ENCODE measurements around the gene SOX14.

Gene SOX14

GRCh38 chr3:137764001-137764433 is at the start of gene SOX14:
Gene SOX14 (plus strand): TSS chr3:137764315. CDS start chr3:137764785, 470 bp downstream.
- in situ Hi-C loops (cut with MboI; ENCODE audit: low sequenced_read_pairs), result no loop called here

- in situ Hi-C loops (cut with MboI; ENCODE audit: low sequenced_read_pairs), result no loop called here
These were observed 49.6 kb upstream of the SOX14 start for GRCh38 chr3:137714551-137714950.

- in situ Hi-C loops (cut with MboI; ENCODE audit: low sequenced_read_pairs), result no loop called here
These were observed 39.9 kb upstream of the SOX14 start for GRCh38 chr3:137724240-137724639.

GRCh38 chr3:137737208-137737607 is 26.9 kb upstream of the SOX14 start:
- in situ Hi-C loops (cut with MboI; ENCODE audit: low sequenced_read_pairs), result no loop called here

- in situ Hi-C loops (cut with MboI; ENCODE audit: low sequenced_read_pairs), result no loop called here
These were observed 25.4 kb upstream of the SOX14 start for GRCh38 chr3:137738710-137739109.

- in situ Hi-C loops (cut with MboI; ENCODE audit: low sequenced_read_pairs), result no loop called here
These were observed 20.5 kb upstream of the SOX14 start for GRCh38 chr3:137743608-137744007.

- in situ Hi-C loops (cut with MboI; ENCODE audit: low sequenced_read_pairs), result no loop called here
These were observed 17.3 kb upstream of the SOX14 start for GRCh38 chr3:137746808-137747207.

- in situ Hi-C loops (cut with MboI; ENCODE audit: low sequenced_read_pairs), result no loop called here
These were observed 4.6 kb upstream of the SOX14 start for GRCh38 chr3:137759505-137759904.

- in situ Hi-C loops (cut with MboI; ENCODE audit: low sequenced_read_pairs), result no loop called here
These were observed 3.6 kb upstream of the SOX14 start for GRCh38 chr3:137760341-137761098.

- in situ Hi-C loops (cut with MboI; ENCODE audit: low sequenced_read_pairs), result no loop called here
These were observed 3.0 kb upstream of the SOX14 start for GRCh38 chr3:137761099-137761562.

GRCh38 chr3:137761563-137762503 is 2.3 kb upstream of the SOX14 start:
- in situ Hi-C loops (cut with MboI; ENCODE audit: low sequenced_read_pairs), result no loop called here

GRCh38 chr3:137762674-137763593 is 1.2 kb upstream of the SOX14 start:
- in situ Hi-C loops (cut with MboI; ENCODE audit: low sequenced_read_pairs), result no loop called here

GRCh38 chr3:137763594-137763938 is 549 bp upstream of the SOX14 start:
- in situ Hi-C loops (cut with MboI; ENCODE audit: low sequenced_read_pairs), result no loop called here

GRCh38 chr3:137764563-137765309 is 621 bp downstream of the SOX14 start:
- in situ Hi-C loops (cut with MboI; ENCODE audit: low sequenced_read_pairs), result no loop called here

- in situ Hi-C loops (cut with MboI; ENCODE audit: low sequenced_read_pairs), result no loop called here
These were observed 1.4 kb downstream of the SOX14 start for GRCh38 chr3:137765310-137766033.

- in situ Hi-C loops (cut with MboI; ENCODE audit: low sequenced_read_pairs), result no loop called here
These were observed 2.1 kb downstream of the SOX14 start for GRCh38 chr3:137766041-137766875.

GRCh38 chr3:137766876-137767537 is 2.9 kb downstream of the SOX14 start:
- in situ Hi-C loops (cut with MboI; ENCODE audit: low sequenced_read_pairs), result no loop called here
